Omental fat pad (tissue), 4 donors: ENCODE data around the gene FAM25C. TPM values are rescaled to one million over a fixed set of nuclear protein-coding genes. Genes with fewer than 3 reads are reported as not detected.
"Not testable (repeated sequence)": the region's sequence is repeated elsewhere in the genome, so short reads cannot be mapped to it uniquely, and the experiment has no call there.

Experiments used
- ATAC-seq: fragments of 150-250 bp; one replicate; pipeline ENCODE4 v1.9.1; 2016; ENCODE audit warnings: mild to moderate bottlenecking, moderate library complexity; ENCODE audit not compliant: low FRiP score
- DNase-seq: peaks from one replicate; pipeline ENCODE4 v3.0.0-alpha.2; 2019; ENCODE audit warnings: low spot score
- small RNA-seq: library from RNA; depleted of rRNA; stranded (forward); fragments of <200 nt; gene quantifications from one replicate; pipeline ENCODE3, GENCODE V24; 2016
- total RNA-seq, 4 donors: library from RNA; depleted of rRNA; stranded (reverse); fragments of >200 nt; gene quantifications; one replicate each; pipeline ENCODE4 v1.1.0, GENCODE V29; 2016

Gene FAM25C
- total RNA-seq, 4 donors from 2014 or later, result not detected

- DNase-seq, ATAC-seq: not testable (repeated sequence)
Measured at GRCh38 chr10:47962785-47963184, 36.8 kb downstream of the FAM25C start.

GRCh38 chr10:47960699-47961098 lies 38.9 kb downstream of the FAM25C start:
- DNase-seq, ATAC-seq: not testable (repeated sequence)

- ATAC-seq, DNase-seq: not testable (repeated sequence)
Measured at GRCh38 chr10:47959677-47960076, 39.9 kb downstream of the FAM25C start.

- ATAC-seq, DNase-seq: not testable (repeated sequence)
Measured at GRCh38 chr10:47957158-47957557, 42.4 kb downstream of the FAM25C start.

GRCh38 chr10:47947424-47947823 lies 52.2 kb downstream of the FAM25C start:
- not testable (repeated sequence) for DNase-seq, ATAC-seq

Small RNA genes lying within 50 kb of the gene (small RNA-seq; reads per million reads assigned to genes)
- gene RNA5SP315, result not detected

Other genes with a start within 250 kb of the FAM25C start
- gene SYT15B, start 236.2 kb downstream of the FAM25C start, total RNA-seq, result 1 to 10 TPM in 3 of 4 donors, under 1 TPM in 1; 0.84 to 9.3 (median 1.4) TPM
- 1 to 10 TPM in 1 of 4 donors, under 1 TPM in 1, not detected in 2; 0.28 to 5.8 TPM for gene NPY4R2, start 81.1 kb downstream of the FAM25C start, total RNA-seq